Activated CD8-positive, alpha-beta T cell treated with anti-CD3 and anti-CD28 coated beads, Interleukin-2, amount 10 ng/mL, durations not matched to agents 7 days and 5 days (primary cell): Measurements from ENCODE around the gene MYO7B. TPM values are rescaled to one million over a fixed set of nuclear protein-coding genes. Genes with fewer than 3 reads are reported as not detected.
A peak's percentile ranks its signal among the peaks of the same experiment; 100 is the strongest.

Experiments used
- ATAC-seq: fragments of 150-1000 bp; cut with Tn5 transposase; one replicate; pipeline ENCODE4 v1.10.0; 2021; ENCODE audit warnings: moderate library complexity
- CTCF ChIA-PET: fragments of 350-600 bp; sonication (Branson Sonifier 250); formaldehyde crosslinking; loops from one replicate; lab custom pipeline; 2021; ENCODE audit warnings: antibody characterized with exemption; lab: Charles Lee
- POLR2A ChIA-PET: fragments of 350-600 bp; sonication (Branson Sonifier 250); formaldehyde crosslinking; loops from one replicate; lab custom pipeline; 2021; ENCODE audit warnings: antibody characterized with exemption; lab: Charles Lee
- DNase-seq: peaks from one replicate; pipeline ENCODE4 v3.0.0-alpha.2; 2020
- H3K27ac Mint-ChIP-seq: one replicate; pipeline ENCODE4 v1.8.0; 2021; ENCODE audit warnings: mild to moderate bottlenecking, mixed read lengths
- H3K27me3 Mint-ChIP-seq: one replicate; pipeline ENCODE4 v1.8.0; 2021; ENCODE audit warnings: low read depth, mixed read lengths
- H3K36me3 Mint-ChIP-seq: one replicate; pipeline ENCODE4 v1.8.0; 2021; ENCODE audit warnings: low read depth, mixed read lengths
- H3K4me1 Mint-ChIP-seq: one replicate; pipeline ENCODE4 v1.8.0; 2021; ENCODE audit warnings: low read depth, mixed read lengths
- H3K4me3 Mint-ChIP-seq: one replicate; pipeline ENCODE4 v1.8.0; 2021; ENCODE audit warnings: mild to moderate bottlenecking, mixed read lengths
- H3K9me3 Mint-ChIP-seq: one replicate; pipeline ENCODE4 v1.8.0; 2022; ENCODE audit warnings: mixed read lengths; ENCODE audit not compliant: insufficient read depth
- total RNA-seq, 2 experiments: library from RNA; stranded (reverse); gene quantifications; one replicate each; pipeline ENCODE4 v1.2.3, GENCODE V29; 2021

MYO7B gene
- total RNA-seq, 2 experiments from 2014 or later, result 0.82 to 1.2 TPM

DNA sequence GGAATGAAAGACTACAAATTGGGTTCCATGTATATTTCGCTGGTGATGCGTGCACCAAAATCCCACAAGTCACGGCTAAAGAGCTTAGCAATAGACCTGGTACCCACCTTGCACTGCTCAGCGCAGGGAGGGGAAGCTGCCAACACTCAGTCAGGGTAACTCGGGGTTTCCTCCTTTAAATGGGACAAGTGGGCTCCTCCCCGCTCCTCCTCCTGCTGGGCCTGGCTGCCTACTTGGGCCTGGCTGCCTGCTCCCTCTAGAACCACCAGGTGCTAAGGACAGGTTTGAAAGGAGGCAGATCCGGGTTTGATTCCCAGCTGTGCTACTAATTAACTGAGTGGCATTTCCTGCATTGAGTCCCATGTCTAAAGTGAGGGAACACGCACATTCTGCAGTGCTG is 23.4 kb downstream of the MYO7B start:
- Mint-ChIP-seq H3K9me3 (peaks cover 5% of the 10 kb centered on the region), H3K27ac (no peak overlapping the region), H3K4me3 (no peak overlapping the region), H3K4me1 (peaks cover 19% of the 10 kb centered on the region), H3K36me3 (peaks cover 11% of the 10 kb centered on the region), H3K27me3 (peaks cover 48% of the 10 kb centered on the region)
- ATAC-seq, result no peak
- no peak for DNase-seq
- CTCF ChIA-PET, result no interaction called here
- POLR2A ChIA-PET, result no interaction called here

DNA sequence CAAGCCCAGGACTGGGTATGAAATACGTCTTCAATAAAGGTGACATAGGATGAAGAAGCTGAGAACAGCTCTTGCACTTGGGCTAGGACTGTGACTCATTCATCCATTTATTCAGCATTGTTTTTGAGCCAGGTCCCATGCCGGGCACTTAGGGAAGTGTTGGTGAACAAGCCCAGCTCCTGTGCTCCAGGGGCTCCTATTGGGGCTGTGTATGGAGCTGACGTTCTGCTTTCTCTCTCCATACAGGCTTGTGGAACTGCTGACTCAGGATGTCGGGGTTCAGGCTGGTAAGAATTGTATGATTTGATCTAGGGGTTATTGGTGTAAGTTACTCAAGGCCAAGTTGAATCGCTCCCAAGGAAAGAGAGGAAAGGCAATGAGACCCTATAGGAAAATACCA is 24.0 kb downstream of the MYO7B start:
- Mint-ChIP-seq H3K36me3 (peaks cover 11% of the 10 kb centered on the region), H3K9me3 (peaks cover 5% of the 10 kb centered on the region), H3K27ac (no peak overlapping the region), H3K4me1 (peaks cover 24% of the 10 kb centered on the region), H3K27me3 (peaks cover 46% of the 10 kb centered on the region), H3K4me3 (no peak overlapping the region)
- ChIA-PET CTCF (no interaction called here), POLR2A (no interaction called here)
- ATAC-seq, result no peak
- no peak for DNase-seq

DNA sequence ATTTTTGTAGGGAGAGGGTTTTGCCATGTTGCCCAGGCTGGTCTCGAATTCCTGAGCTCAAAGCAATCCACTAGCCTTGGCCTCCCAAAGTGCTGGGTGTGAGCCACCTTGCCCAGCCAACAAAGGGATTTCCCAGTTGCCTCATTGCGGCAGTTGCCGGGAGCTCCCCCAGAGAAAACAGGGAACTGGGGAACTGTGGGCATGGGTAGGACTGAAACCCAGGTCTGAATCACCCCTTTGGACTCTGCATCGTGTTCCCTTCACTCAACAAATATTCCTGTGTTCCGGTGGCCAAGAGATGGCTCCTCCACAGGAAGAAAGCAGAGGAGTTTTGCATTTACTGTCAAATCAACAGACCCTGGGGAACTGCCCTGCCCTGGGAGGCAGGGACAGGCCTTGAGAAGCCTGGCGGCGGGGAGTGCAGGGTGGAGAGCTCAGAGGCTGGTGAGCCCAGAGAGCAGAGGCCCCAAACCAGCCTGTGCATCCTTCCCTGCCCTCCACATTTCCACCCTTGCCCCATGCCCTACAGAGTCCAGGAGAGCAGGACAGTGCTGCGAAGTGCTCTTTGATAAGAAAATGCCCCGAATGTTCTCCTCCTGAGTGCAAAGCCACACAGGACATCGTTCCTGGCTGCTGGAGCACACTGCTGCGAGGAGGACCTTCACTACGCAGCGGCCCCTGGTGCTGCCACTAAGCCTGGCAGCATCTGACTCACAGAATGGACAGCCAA is 24.9 kb downstream of the MYO7B start:
- ChIA-PET POLR2A (no interaction called here), CTCF (no interaction called here)

DNA sequence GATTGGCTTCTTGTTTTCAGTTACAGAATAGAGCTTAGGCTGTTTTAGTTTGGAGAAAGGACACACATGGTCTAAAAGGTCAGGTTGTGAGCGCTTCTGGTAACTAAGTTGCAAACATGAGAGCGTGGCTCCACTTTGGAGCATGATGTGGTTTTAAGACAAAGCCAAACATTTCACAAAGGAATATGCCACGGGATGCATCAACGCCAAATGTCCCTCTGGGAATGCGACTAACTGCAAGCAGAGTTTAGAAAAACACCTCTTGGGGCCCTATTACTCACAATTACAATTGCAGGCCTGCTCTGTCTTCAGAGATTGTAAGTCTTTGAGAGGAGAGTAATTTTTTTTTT is 25.4 kb downstream of the MYO7B start:
- no peak overlapping the region for H3K4me3 Mint-ChIP-seq
- H3K27me3 Mint-ChIP-seq, result peaks cover 35% of the 10 kb centered on the region
- ChIA-PET POLR2A (no interaction called here), CTCF (no interaction called here)
- H3K27ac Mint-ChIP-seq, result no peak overlapping the region
- ATAC-seq (no peak), DNase-seq (no peak)
- peaks cover 20% of the 10 kb centered on the region for H3K4me1 Mint-ChIP-seq
- peaks cover 5% of the 10 kb centered on the region for H3K9me3 Mint-ChIP-seq
- H3K36me3 Mint-ChIP-seq, result peaks cover 11% of the 10 kb centered on the region

More for the DNA sequence above, 24.9 kb downstream of the MYO7B start:
- Mint-ChIP-seq H3K4me3 (no peak overlapping the region), H3K27ac (no peak overlapping the region), H3K27me3 (peaks cover 40% of the 10 kb centered on the region), H3K9me3 (peaks cover 5% of the 10 kb centered on the region), H3K4me1 (peaks cover 23% of the 10 kb centered on the region), H3K36me3 (peaks cover 11% of the 10 kb centered on the region)
- ATAC-seq (no peak), DNase-seq (no peak)

DNA sequence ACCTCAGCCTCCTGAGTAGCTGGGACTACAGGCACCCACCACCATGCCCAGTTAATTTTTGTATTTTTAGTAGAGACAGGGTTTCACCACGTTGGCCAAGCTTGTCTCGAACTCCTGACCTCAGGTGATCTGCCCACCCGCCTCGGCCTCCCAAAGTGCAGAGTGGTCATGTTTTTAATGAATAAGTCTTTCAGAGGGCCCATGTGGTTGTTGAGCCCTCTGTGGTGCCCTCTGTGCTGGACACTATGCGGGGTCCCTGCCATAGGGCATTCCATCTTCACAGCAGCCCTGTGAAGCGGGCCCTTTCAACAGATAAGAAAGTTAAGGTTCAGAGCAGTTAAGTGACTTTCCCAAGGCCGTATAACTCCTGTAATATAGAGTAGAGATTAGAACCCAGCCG is 25.9 kb downstream of the MYO7B start:
- CTCF ChIA-PET, result no interaction called here

DNA sequence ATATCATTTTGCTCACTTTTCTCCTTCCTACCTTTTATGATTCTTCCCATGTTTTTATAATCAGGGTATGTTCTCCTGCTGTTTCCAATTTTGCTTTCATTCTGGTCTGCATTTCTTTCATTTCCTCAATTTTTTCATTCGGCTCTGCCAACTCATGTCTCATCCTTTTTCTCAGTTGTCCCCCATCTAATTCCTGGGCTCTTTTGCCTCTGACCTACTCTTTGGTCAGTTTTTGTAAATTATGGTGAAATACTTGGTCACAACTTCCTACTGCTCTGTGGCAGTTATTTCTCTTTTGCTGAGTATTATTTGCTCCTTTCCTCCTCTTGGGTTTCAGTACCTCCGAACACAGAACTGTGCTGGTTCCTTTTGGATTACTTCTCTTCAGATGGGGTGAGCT is 27.5 kb downstream of the MYO7B start:
- peaks cover 23% of the 10 kb centered on the region for H3K4me1 Mint-ChIP-seq
- CTCF ChIA-PET, result interaction anchor here (0.8 to 1.8 kb wide), 9 partner anchors 8 to 87 kb away, joined by 3 to 10 read pairs (median 4); partner anchors contain the start of gene IWS1
- POLR2A ChIA-PET, result interaction anchor here (0.6 to 2.3 kb wide), 3 partner anchors 12 to 527 kb away, joined by 3 to 16 read pairs (median 4); partner anchors contain the start of gene IWS1
- H3K36me3 Mint-ChIP-seq, result peaks cover 5% of the 10 kb centered on the region
- ATAC-seq (no peak), DNase-seq (no peak)
- H3K9me3 Mint-ChIP-seq, result no peaks in the 10 kb centered on the region
- H3K27me3 Mint-ChIP-seq, result peaks cover 23% of the 10 kb centered on the region
- H3K27ac Mint-ChIP-seq, result peak overlapping the region; percentile 88
- no peak overlapping the region for H3K4me3 Mint-ChIP-seq

More for the DNA sequence above, 25.9 kb downstream of the MYO7B start:
- peaks cover 11% of the 10 kb centered on the region for H3K36me3 Mint-ChIP-seq
- POLR2A ChIA-PET, result no interaction called here
- ATAC-seq (no peak), DNase-seq (no peak)
- peaks cover 20% of the 10 kb centered on the region for H3K4me1 Mint-ChIP-seq
- no peak overlapping the region for H3K27ac Mint-ChIP-seq
- H3K27me3 Mint-ChIP-seq, result peaks cover 33% of the 10 kb centered on the region
- H3K4me3 Mint-ChIP-seq, result no peak overlapping the region
- peaks cover 5% of the 10 kb centered on the region for H3K9me3 Mint-ChIP-seq

DNA sequence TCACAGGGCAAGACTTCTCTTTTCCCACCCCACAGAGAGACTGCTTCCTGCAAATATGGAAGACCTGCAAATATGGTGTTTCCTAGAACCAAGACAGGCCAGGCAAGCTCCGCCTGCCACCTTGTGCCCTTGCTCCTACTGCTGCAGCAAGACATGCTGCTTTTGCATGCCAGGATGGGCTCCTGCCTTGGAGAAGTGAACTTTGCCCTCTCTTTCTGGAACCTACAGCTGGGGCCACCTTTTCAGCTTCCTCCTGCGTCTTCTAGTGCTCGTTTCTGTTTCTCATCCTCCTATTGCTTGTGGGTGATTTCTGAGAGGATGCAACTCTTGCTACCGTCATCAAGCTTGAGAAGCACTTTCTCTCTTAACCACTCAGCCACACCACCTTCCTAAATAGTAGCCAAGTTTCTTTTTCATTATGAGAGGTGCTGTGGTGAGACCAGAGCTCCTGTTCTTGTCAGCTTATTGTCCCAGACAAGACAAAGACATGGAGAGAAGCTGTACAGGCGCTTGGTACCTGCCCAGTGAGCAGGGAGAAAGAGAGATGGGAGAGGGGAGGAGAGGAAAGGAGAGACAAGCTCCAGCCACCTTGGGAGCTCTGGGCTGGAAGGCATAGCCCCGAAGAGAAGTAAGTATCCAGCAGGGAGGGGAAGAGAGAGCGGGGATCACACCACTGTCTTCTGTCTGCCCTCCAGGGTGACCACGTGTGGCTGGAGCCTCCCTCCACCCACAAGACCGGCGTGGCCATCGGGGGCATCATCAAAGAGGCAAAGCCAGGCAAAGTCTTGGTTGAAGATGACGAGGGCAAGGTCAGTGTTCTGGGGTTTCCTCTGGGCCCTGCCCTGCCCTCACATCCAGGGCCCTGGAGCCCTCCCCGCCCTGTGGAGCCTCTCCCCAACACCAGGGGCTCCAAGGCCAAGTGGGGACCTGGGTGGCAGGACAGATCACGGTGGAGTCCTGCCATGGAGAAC is 28.3 kb downstream of the MYO7B start:
- Mint-ChIP-seq H3K27ac (peak overlapping the region; percentile 88), H3K4me3 (peak overlapping the region; percentile 40), H3K36me3 (peaks cover 5% of the 10 kb centered on the region), H3K27me3 (peaks cover 16% of the 10 kb centered on the region), H3K4me1 (peaks cover 23% of the 10 kb centered on the region), H3K9me3 (no peaks in the 10 kb centered on the region)
- CTCF ChIA-PET, result interaction anchor here (0.8 to 1.8 kb wide), 9 partner anchors 9 to 86 kb away, joined by 3 to 10 read pairs (median 4); partner anchors contain the start of gene IWS1
- ATAC-seq (peak; percentile 89), DNase-seq (peak; percentile 71)
- POLR2A ChIA-PET, result interaction anchor here (0.6 to 2.3 kb wide), 3 partner anchors 13 to 527 kb away, joined by 3 to 16 read pairs (median 4); partner anchors contain the start of gene IWS1

DNA sequence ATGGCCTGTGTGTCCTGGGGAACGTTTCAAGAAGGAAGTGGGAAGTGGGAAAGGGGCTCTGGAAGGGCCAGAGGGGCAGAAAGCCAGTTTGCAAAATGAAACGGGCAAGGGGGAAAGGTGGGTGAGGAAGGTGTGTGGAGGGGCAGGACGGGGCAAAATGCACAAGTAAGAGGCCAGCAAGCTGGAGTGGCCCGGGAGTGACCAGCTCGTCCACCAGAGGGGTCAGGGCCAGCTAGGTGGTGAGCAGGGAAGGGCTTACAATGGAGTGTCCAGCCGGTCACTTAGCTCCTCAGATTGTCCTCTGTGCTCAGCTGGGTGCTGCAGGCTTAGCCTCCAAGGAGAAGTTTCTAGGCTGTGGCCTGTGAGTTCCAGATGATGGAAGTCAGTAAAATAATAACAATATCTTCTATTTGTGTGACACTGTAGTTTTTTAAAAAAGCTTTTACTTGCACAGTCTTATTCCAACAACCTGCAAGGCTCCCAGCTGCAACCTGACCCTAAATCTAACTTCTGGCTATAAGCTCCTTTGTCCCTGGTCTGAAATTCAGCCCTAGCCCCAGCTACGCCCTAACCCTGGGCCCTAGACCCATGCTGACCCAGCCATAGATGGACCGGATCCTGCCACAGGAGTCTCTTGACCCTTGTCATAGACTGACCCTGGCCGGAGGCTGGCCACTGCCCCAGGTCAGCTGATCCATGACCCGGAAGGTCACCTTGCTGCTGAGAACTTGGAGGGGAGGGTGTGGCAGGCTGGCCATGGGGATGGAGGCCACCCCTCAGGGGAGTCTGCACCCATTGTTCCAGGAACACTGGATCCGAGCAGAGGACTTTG is 29.2 kb downstream of the MYO7B start:
- Mint-ChIP-seq H3K4me3 (peak overlapping the region; percentile 40), H3K36me3 (peaks cover 5% of the 10 kb centered on the region), H3K9me3 (no peaks in the 10 kb centered on the region), H3K27ac (peak overlapping the region; percentile 88), H3K27me3 (peaks cover 11% of the 10 kb centered on the region), H3K4me1 (peaks cover 23% of the 10 kb centered on the region)
- CTCF ChIA-PET, result interaction anchor here (1.7 to 1.8 kb wide), 2 partner anchors 27 to 85 kb away, joined by 7 to 9 read pairs; no protein-coding TSS in a partner anchor
- ATAC-seq (no peak), DNase-seq (no peak)
- POLR2A ChIA-PET, result interaction anchor here (2.3 kb wide), 1 partner anchor 39 kb away, joined by 16 read pairs; the partner anchor contains the start of gene IWS1

DNA sequence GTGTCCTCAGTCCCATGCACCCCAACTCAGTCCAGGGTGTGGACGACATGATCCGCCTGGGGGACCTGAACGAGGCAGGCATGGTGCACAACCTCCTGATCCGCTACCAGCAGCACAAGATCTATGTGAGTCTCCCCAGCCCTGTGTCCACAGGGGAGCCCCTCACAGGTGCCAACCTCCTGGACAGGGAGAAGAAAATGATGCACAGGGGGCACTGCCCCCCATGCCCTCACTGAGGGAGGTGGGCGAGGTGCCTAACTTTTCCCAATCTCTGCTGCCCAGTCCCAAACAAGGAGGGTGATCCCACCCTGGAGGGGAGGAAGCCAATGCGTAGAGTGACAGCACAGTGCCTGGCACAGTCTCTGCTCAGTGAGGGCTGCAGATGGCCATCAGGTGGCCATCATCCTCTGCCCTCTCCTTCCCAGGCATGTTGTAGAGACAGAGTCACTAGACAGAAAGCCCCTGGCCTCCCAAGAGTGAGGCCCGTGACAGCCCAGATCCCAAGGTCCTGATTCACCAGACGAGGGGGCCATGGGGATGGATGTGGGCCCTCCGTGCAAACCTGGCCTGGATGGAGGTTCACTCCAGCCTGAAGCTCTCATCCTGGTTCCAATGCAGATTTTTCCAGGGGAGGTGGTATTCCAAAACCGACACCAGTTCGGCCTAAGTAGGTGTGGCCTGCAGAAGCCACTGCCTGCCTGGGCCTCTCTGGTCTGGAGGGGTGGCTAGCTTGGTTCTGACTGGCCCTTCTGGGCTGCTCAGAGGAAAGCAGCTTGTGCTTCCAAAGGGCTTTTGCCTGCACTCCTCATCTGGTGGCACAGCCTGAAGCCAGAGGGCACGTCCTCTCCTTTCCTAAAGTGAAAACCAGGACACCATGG is 30.0 kb downstream of the MYO7B start:
- no peak for DNase-seq
- ChIA-PET CTCF (interaction anchor here (1.7 kb wide), 1 partner anchor 86 kb away, joined by 4 read pairs; no protein-coding TSS in a partner anchor), POLR2A (no interaction called here)
- Mint-ChIP-seq H3K4me1 (peaks cover 23% of the 10 kb centered on the region), H3K27me3 (peaks cover 10% of the 10 kb centered on the region), H3K4me3 (no peak overlapping the region), H3K27ac (no peak overlapping the region), H3K9me3 (no peaks in the 10 kb centered on the region), H3K36me3 (peaks cover 5% of the 10 kb centered on the region)
- no peak for ATAC-seq

DNA sequence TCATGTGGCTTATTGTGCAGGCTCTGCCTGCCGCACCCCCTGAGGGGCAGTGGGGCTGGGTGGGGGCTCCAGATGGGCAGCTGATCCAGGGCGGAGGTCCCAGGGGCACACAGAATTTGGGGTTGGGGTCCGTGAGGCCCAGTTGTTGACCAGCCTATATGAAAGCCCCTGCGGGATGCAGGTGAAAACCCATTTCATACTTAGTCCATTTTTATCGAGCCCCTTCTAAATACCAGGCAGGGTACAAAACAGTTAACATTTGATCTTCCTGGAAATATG is 30.6 kb downstream of the MYO7B start:
- no peak for ATAC-seq
- peaks cover 10% of the 10 kb centered on the region for H3K27me3 Mint-ChIP-seq
- H3K4me1 Mint-ChIP-seq, result peaks cover 23% of the 10 kb centered on the region
- no peaks in the 10 kb centered on the region for H3K9me3 Mint-ChIP-seq
- no peak for DNase-seq
- CTCF ChIA-PET, result interaction anchor here (1.7 to 2.5 kb wide), 2 partner anchors 25 to 87 kb away, joined by 4 to 9 read pairs; no protein-coding TSS in a partner anchor
- POLR2A ChIA-PET, result no interaction called here
- H3K36me3 Mint-ChIP-seq, result peaks cover 5% of the 10 kb centered on the region
- no peak overlapping the region for H3K4me3 Mint-ChIP-seq
- no peak overlapping the region for H3K27ac Mint-ChIP-seq
